K562 (cell line): ENCODE results near the gene FKBP2. TPM values are rescaled to one million over a fixed set of nuclear protein-coding genes. Genes with fewer than 3 reads are reported as not detected.

ENCODE experiments used
- CAMTA2 ChIP-seq: fragments of 250-450 bp; sonication (Bioruptor Pico); conservative IDR thresholded peaks from 2 replicates; pipeline ENCODE4 v1.5.1; 2022
- CBX5 ChIP-seq: IDR thresholded peaks from 2 replicates; pipeline ENCODE4 v1.6.1; 2014; ENCODE audit warnings: low read depth, borderline replicate concordance
- CREM ChIP-seq: IDR thresholded peaks from 2 replicates; pipeline ENCODE4 v1.6.1; 2014; ENCODE audit warnings: antibody characterized with exemption, low read depth
- ELK3 ChIP-seq: fragments of 450-650 bp; formaldehyde crosslinking; IDR thresholded peaks from 2 replicates; pipeline ENCODE4 v1.4.0; 2020; ENCODE audit warnings: mild to moderate bottlenecking
- ETS2 ChIP-seq: IDR thresholded peaks from 2 replicates; pipeline ENCODE4 v1.6.1; 2016; ENCODE audit warnings: borderline replicate concordance, missing genetic modification characterization, mild to moderate bottlenecking, moderate library complexity, missing compliant biosample characterization; ENCODE audit not compliant: poor library complexity, severe bottlenecking
- ETV6 ChIP-seq, 3 experiments: fragments of 150-350 bp in 1 of 3; sonication (generic) in 1 of 3; formaldehyde crosslinking in 1 of 3; IDR thresholded peaks; 2 replicates each; pipeline versions ENCODE4 v1.6.1 to v1.8.0; 2014 to 2022; ENCODE audit warnings: borderline replicate concordance in 2 of 3, low read depth in 2 of 3, antibody characterized with exemption in 1 of 3, low read length in 1 of 3, mild to moderate bottlenecking in 1 of 3, missing genetic modification reagents in 1 of 3
- GATAD2B ChIP-seq: fragments of 450-650 bp; IDR thresholded peaks from 2 replicates; pipeline ENCODE4 v1.6.1; 2017; ENCODE audit warnings: mild to moderate bottlenecking, borderline replicate concordance
- HMG20B ChIP-seq: fragments of 250-450 bp; sonication (Bioruptor Pico); IDR thresholded peaks from 2 replicates; pipeline ENCODE4 v1.5.0; 2021; ENCODE audit warnings: mild to moderate bottlenecking
- IRF2 ChIP-seq: sonication (generic); formaldehyde crosslinking; IDR thresholded peaks from 2 replicates; pipeline ENCODE4 v1.8.1; 2022; ENCODE audit warnings: mild to moderate bottlenecking, missing genetic modification reagents
- MXD1 ChIP-seq: fragments of 250-450 bp; sonication (Bioruptor Pico); IDR thresholded peaks from 2 replicates; pipeline ENCODE4 v1.8.0; 2021; ENCODE audit warnings: borderline replicate concordance, mild to moderate bottlenecking, moderate library complexity; ENCODE audit not compliant: poor library complexity, severe bottlenecking
- MYBL2 ChIP-seq, 2 experiments: fragments of 450-650 bp in 1 of 2; sonication (generic) in 1 of 2; formaldehyde crosslinking in 1 of 2; IDR thresholded peaks; 2 replicates each; pipeline versions ENCODE4 v1.6.1 to v1.8.1; 2017 to 2022; ENCODE audit warnings: borderline replicate concordance in 1 of 2, inconsistent platforms in 1 of 2, low read depth in 1 of 2, mild to moderate bottlenecking in 1 of 2, missing genetic modification reagents in 1 of 2, moderate library complexity in 1 of 2
- NFXL1 ChIP-seq: fragments of 450-650 bp; formaldehyde crosslinking; IDR thresholded peaks from 2 replicates; pipeline ENCODE4 v1.4.0; 2021; ENCODE audit warnings: mild to moderate bottlenecking
- PTTG1 ChIP-seq: fragments of 450-650 bp; IDR thresholded peaks from 2 replicates; pipeline ENCODE4 v1.6.1; 2016; ENCODE audit warnings: low read depth, mild to moderate bottlenecking, missing genetic modification characterization, missing compliant biosample characterization
- RAD21 ChIP-seq, 2 experiments: fragments of 250-450 bp in 1 of 2; fragments of 450-650 bp in 1 of 2; sonication (Bioruptor Pico) in 1 of 2; formaldehyde crosslinking in 1 of 2; IDR thresholded peaks in 1 of 2; conservative IDR thresholded peaks in 1 of 2; 2 replicates each; pipeline versions ENCODE4 v1.4.0 to v1.8.0; 2020 to 2022; ENCODE audit warnings: mild to moderate bottlenecking in 2 of 2, moderate library complexity in 1 of 2
- RBM17 ChIP-seq: fragments of 200-400 bp; formaldehyde crosslinking; IDR thresholded peaks from 2 replicates; pipeline ENCODE4 v1.6.1; 2017; ENCODE audit warnings: low read depth, mild to moderate bottlenecking, low read length, borderline replicate concordance
- RBM25 ChIP-seq: fragments of 200-400 bp; formaldehyde crosslinking; IDR thresholded peaks from 2 replicates; pipeline ENCODE4 v1.6.1; 2018; ENCODE audit warnings: low read length, low read depth, moderate library complexity; ENCODE audit not compliant: severe bottlenecking
- SLC30A9 ChIP-seq: fragments of 250-450 bp; sonication (Bioruptor Pico); IDR thresholded peaks from 2 replicates; pipeline ENCODE4 v1.8.0; 2022; ENCODE audit warnings: mild to moderate bottlenecking, moderate library complexity
- XRCC3 ChIP-seq: fragments of 450-650 bp; IDR thresholded peaks from 2 replicates; pipeline ENCODE4 v1.6.1; 2017; ENCODE audit warnings: mild to moderate bottlenecking, moderate library complexity
- ZC3H8 ChIP-seq: fragments of 450-650 bp; IDR thresholded peaks from 2 replicates; pipeline ENCODE4 v1.6.1; 2017
- ZFX ChIP-seq: sonication (generic); formaldehyde crosslinking; IDR thresholded peaks from 2 replicates; pipeline ENCODE4 v1.8.0; 2022; ENCODE audit warnings: mild to moderate bottlenecking, missing genetic modification reagents, moderate library complexity
- ZNF124 ChIP-seq: sonication (generic); formaldehyde crosslinking; IDR thresholded peaks from 2 replicates; pipeline ENCODE4 v1.8.1; 2022; ENCODE audit warnings: missing genetic modification reagents
- ZNF146 ChIP-seq: IDR thresholded peaks from one replicate; pipeline ENCODE4 v1.6.1; 2018; ENCODE audit warnings: missing compliant biosample characterization; ENCODE audit not compliant: unreplicated experiment
- ZNF175 ChIP-seq: fragments of 200-800 bp; sonication (Bioruptor generic); IDR thresholded peaks from 2 replicates; pipeline ENCODE4 v1.6.1; 2016; ENCODE audit warnings: low read depth, mild to moderate bottlenecking, missing genetic modification characterization, missing compliant biosample characterization
- ZNF197 ChIP-seq: fragments of 200-800 bp; sonication (Bioruptor generic); IDR thresholded peaks from 2 replicates; pipeline ENCODE4 v1.6.1; 2016; ENCODE audit warnings: low read depth, missing genetic modification characterization, missing compliant biosample characterization
- ZNF263 ChIP-seq: sonication (generic); formaldehyde crosslinking; IDR thresholded peaks from 2 replicates; pipeline ENCODE4 v1.8.0; 2022; ENCODE audit warnings: mild to moderate bottlenecking, missing genetic modification reagents, borderline replicate concordance
- ZNF764 ChIP-seq: fragments of 250-450 bp; sonication (Bioruptor Pico); IDR thresholded peaks from 2 replicates; pipeline ENCODE4 v1.4.0; 2020; ENCODE audit warnings: low read depth, mild to moderate bottlenecking, moderate library complexity
- polyA plus RNA-seq, 8 experiments: library from polyadenylated mRNA; depleted of rRNA in 4 of 8; stranded (reverse) in 5 of 8; unstranded in 3 of 8; fragments of >200 nt; fragmentation: Nextera tagmentation in 2 of 8; fragmentation: Illumina TruSeq in 1 of 8; extraction: Ambion mirVana in 2 of 8; extraction: Trizol in 1 of 8; gene quantifications; 2 replicates each; pipeline versions ENCODE4 v1.2.1 to v1.2.3, GENCODE V29; 2011 to 2014; ENCODE audit warnings: inconsistent platforms in 1 of 8, missing spikeins in 1 of 8
- total RNA-seq, 7 experiments: library from RNA; depleted of rRNA in 6 of 7; stranded (reverse); fragments of >200 nt in 6 of 7; fragmentation: Illumina TruSeq in 2 of 7; extraction: Trizol in 2 of 7; gene quantifications; 2 replicates each; pipeline versions ENCODE4 v1.2.1 to v1.2.3, GENCODE V29; 2011 to 2021; ENCODE audit warnings: low replicate concordance in 1 of 7
- TF ChIP-seq, protein P1 (sequence below): fragments of 450-650 bp; formaldehyde crosslinking; IDR thresholded peaks from 2 replicates; pipeline ENCODE4 v1.4.0; 2022; ENCODE audit warnings: mild to moderate bottlenecking, moderate library complexity

Gene FKBP2
- total and polyA plus RNA-seq, 9 of the 15 experiments (the other 6 are each of a cell fraction or from before 2014, with no cell fraction given): 3.5 to 151 (median 58.1) TPM

DNA sequence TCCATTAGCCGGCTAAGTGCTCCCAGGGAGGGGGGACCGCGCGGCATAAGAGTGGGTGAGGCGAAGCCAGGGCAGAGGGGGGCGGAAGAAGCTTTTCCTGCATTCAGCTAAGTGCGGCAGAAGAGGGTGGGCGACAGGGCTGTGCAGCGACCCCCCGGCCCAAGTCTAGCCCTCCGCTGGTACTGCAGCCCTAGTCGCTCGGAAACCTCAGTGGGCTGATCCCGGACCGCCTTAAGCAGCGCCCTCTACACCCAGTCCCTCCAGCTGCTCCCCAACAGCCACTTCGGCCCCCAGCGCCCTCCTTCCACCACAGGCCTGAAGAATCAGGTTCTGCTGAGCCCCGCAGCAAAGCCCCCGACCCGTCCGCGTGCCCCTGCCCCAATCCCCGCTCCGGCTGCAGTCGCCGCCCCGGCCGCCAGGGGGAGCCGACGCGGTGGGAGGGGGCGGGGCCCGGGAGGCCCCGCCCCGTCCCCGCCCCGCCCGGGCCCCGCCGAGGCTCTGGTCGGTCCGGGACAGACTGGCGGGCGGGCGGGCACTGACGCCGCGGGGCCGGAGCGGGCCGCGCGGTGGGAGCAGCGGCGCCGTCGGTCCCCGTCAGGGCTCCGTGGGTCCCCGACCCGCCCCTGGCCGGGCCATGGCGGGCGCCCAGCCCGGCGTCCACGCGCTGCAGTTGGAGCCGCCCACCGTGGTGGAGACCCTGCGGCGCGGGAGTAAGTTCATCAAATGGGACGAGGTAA lies 10.3 kb downstream of the FKBP2 start, which contains the start of gene PLCB3 (continued):
- TF ChIP-seq ELK3 (CRISPR knock-in tag) (no peak), ETS2 (no peak), ETV6 (IDR thresholded peaks at IDR 0.05; ENCODE audit: borderline replicate concordance in 1 of 2, low read depth in 2 of 2, low read length in 1 of 2) (no peak), ETV6 (CRISPR knock-in tag; IDR thresholded peaks at IDR 0.05; ENCODE audit: borderline replicate concordance) (no peak), RBM25 (no peak), IRF2 (CRISPR knock-in tag) (no peak), CREM (no peak), PTTG1 (tag) (no peak), ZFX (CRISPR knock-in tag) (peak; percentile 40; the same call in 1 of the 2 replicates), RBM17 (no peak), SLC30A9 (no peak), CAMTA2 (no peak), NFXL1 (CRISPR knock-in tag) (no peak), ZNF146 (CRISPR knock-in tag) (no peak), ZNF197 (CRISPR knock-in tag) (no peak), ZNF124 (CRISPR knock-in tag) (no peak), MYBL2 (IDR thresholded peaks at IDR 0.05; ENCODE audit: low read depth) (no peak), MYBL2 (CRISPR knock-in tag; IDR thresholded peaks at IDR 0.05; ENCODE audit: borderline replicate concordance) (no peak), XRCC3 (no peak), CBX5 (no peak), ZNF263 (no peak), ZC3H8 (no peak), HMG20B (CRISPR knock-in tag) (no peak), RAD21 (CRISPR knock-in tag; conservative IDR thresholded peaks at IDR 0.05 in 1 of 2, IDR thresholded peaks at IDR 0.05 in 1 of 2) (peak; percentile 22 to 26; a peak in 3 of 4 replicates), MXD1 (CRISPR knock-in tag) (no peak), GATAD2B (peak; percentile 87), ZNF764 (CRISPR knock-in tag) (no peak), ZNF175 (no peak)
- TF ChIP-seq, protein P1, sequence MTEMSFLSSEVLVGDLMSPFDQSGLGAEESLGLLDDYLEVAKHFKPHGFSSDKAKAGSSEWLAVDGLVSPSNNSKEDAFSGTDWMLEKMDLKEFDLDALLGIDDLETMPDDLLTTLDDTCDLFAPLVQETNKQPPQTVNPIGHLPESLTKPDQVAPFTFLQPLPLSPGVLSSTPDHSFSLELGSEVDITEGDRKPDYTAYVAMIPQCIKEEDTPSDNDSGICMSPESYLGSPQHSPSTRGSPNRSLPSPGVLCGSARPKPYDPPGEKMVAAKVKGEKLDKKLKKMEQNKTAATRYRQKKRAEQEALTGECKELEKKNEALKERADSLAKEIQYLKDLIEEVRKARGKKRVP (CRISPR knock-in tag): no peak
